ENCODE data around the gene NUP98. TPM values are rescaled to one million over a fixed set of nuclear protein-coding genes. Genes with fewer than 3 reads are reported as not detected.

NUP98 gene
- total and polyA plus RNA-seq, 2 of the 13 experiments (the other 11 are each of a cell fraction or from before 2014, with no cell fraction given): 76.6 to 85.3 TPM

DNA sequence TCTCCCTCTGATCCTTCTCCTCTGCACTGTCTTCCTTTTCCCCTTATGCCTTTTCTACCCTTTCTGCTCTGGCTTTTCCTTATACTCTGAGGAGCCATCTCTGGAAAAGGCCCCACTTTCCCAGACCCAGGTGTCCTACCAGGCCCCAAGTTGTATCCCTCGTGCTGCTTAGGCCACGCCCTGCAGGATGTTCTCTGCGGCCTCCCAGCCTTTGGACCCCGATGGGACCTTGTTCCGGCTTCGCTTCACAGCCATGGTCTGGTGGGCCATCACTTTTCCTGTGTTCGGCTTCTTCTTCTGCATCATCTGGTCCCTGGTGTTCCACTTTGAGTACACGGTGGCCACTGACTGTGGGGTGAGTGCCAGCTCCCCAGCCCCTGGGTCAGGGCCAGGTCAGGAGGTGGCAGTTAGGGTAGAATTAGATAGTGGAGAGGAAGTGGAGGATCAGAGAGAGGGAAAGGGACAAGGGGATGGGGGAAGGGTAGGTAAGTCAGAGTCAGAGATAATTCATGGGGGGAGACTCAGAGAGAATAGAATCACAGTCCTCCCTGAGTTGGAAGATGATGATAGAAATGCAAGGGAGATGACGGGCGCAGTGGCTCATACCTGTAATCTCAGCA lies 19.9 kb upstream of the NUP98 start (continued):
- TF ChIP-seq FIP1L1 (IDR thresholded peaks at IDR 0.05; ENCODE audit: borderline replicate concordance, insufficient read depth, low read depth, low read length) (no peak), ZNF619 (CRISPR knock-in tag; IDR thresholded peaks at IDR 0.05) (no peak), THAP7 (CRISPR knock-in tag; IDR thresholded peaks at IDR 0.05) (no peak), FOXC1 (CRISPR knock-in tag; IDR thresholded peaks at IDR 0.05; ENCODE audit: borderline replicate concordance) (no peak)

- no peak for DNase-seq (ENCODE audit: low spot score)
- POLR2A ChIA-PET: no interaction called here
Observed at GRCh38 chr11:3816673-3817072, 19.3 kb upstream of the NUP98 start.

GRCh38 chr11:3815845-3816244 lies 18.5 kb upstream of the NUP98 start:
- FAIRE-seq (no peak), ATAC-seq (no peak), DNase-seq (ENCODE audit: low spot score) (no peak)
- intact Hi-C loops (cut with micrococcal nuclease; ENCODE audit: unreplicated experiment) (no loop called here), in situ Hi-C loops (cut with HindIII; ENCODE audit: extremely low pct_ligation_motif_present, low pct_unique_long_range_greater_than_20kb) (no loop called here)
- no peaks in the 10 kb centered on the region for H3K27me3 ChIP-seq (ENCODE audit: control insufficient read depth in 1 of 2, insufficient read depth in 2 of 2, low read length in 2 of 2)
- H2AFZ ChIP-seq (ENCODE audit: low read length): no peak overlapping the region
- BruUV-seq (replicated peaks): no TSS peak
- no peaks in the 10 kb centered on the region for H3K4me1 ChIP-seq (ENCODE audit: insufficient read depth, low read length)
- H3K4me3 ChIP-seq (replicated peaks in 1 of 3; ENCODE audit: insufficient read depth in 1 of 3, low read depth in 2 of 3, low read length in 3 of 3): no peak overlapping the region
- H3K27ac ChIP-seq (ENCODE audit: extremely low read length, insufficient read depth, low read length): no peak overlapping the region
- no peaks in the 10 kb centered on the region for H3K79me2 ChIP-seq (ENCODE audit: insufficient read depth, low read length)
- no peak overlapping the region for H3K4me2 ChIP-seq (ENCODE audit: low read depth, low read length)
- peaks cover 2 to 3% of the 10 kb centered on the region in 2 experiments; a peak in 2 of 5 replicates for H3K36me3 ChIP-seq (replicated peaks in 1 of 2; ENCODE audit: control insufficient read depth in 1 of 2, insufficient read depth in 2 of 2, low read length in 2 of 2)
- H4K20me1 ChIP-seq (ENCODE audit: insufficient read depth, low read length): no peaks in the 10 kb centered on the region
- no peaks in the 10 kb centered on the region for H3K9me3 ChIP-seq (ENCODE audit: low read length)
- H3K9ac ChIP-seq (ENCODE audit: insufficient read depth, low read depth, low read length): no peak overlapping the region
- CTCF ChIA-PET (ENCODE audit: low intra/inter-chr PET ratio, low total read pairs): no interaction called here
- 90% methylated on average over 4 of the region's 4 CpGs for WGBS (ENCODE audit: low lambda C conversion rate)
- POLR2A ChIA-PET: interaction anchor here (0.6 kb wide), 1 partner anchor 26 kb away, joined by 3 read pairs; no protein-coding TSS in a partner anchor
- no peak for TF ChIP-seq PBX2 (CRISPR knock-in tag; IDR thresholded peaks at IDR 0.05)
- TF ChIP-seq RBM39 (IDR thresholded peaks at IDR 0.05; ENCODE audit: low read depth, low read length, poor library complexity, severe bottlenecking): no peak
- TF ChIP-seq RBFOX2 (IDR thresholded peaks at IDR 0.05; ENCODE audit: low read depth, low read length): no peak
- TF ChIP-seq ZNF235 (CRISPR knock-in tag; IDR thresholded peaks at IDR 0.05; ENCODE audit: borderline replicate concordance): no peak
- TF ChIP-seq SP2 (CRISPR knock-in tag; IDR thresholded peaks at IDR 0.05): no peak
- TF ChIP-seq ZBTB42 (CRISPR knock-in tag; IDR thresholded peaks at IDR 0.05): no peak
- no peak for TF ChIP-seq ZNF256 (CRISPR knock-in tag; conservative IDR thresholded peaks at IDR 0.05)
- no peak for TF ChIP-seq ZC3H13 (CRISPR knock-in tag; IDR thresholded peaks at IDR 0.05)
- TF ChIP-seq, protein P1, sequence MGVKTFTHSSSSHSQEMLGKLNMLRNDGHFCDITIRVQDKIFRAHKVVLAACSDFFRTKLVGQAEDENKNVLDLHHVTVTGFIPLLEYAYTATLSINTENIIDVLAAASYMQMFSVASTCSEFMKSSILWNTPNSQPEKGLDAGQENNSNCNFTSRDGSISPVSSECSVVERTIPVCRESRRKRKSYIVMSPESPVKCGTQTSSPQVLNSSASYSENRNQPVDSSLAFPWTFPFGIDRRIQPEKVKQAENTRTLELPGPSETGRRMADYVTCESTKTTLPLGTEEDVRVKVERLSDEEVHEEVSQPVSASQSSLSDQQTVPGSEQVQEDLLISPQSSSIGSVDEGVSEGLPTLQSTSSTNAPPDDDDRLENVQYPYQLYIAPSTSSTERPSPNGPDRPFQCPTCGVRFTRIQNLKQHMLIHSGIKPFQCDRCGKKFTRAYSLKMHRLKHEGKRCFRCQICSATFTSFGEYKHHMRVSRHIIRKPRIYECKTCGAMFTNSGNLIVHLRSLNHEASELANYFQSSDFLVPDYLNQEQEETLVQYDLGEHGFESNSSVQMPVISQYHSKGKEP (CRISPR knock-in tag; IDR thresholded peaks at IDR 0.05): no peak

More at GRCh38 chr11:3816673-3817072, 19.3 kb upstream of the NUP98 start:
- Histone ChIP-seq H3K36me3 (replicated peaks in 1 of 2; ENCODE audit: control insufficient read depth in 1 of 2, insufficient read depth in 2 of 2, low read length in 2 of 2) (peaks cover 0 to 7% of the 10 kb centered on the region in 2 experiments; a peak in 2 of 5 replicates), H4K20me1 (ENCODE audit: insufficient read depth, low read length) (no peaks in the 10 kb centered on the region), H3K79me2 (ENCODE audit: insufficient read depth, low read length) (no peaks in the 10 kb centered on the region), H3K27me3 (ENCODE audit: control insufficient read depth in 1 of 2, insufficient read depth in 2 of 2, low read length in 2 of 2) (no peaks in the 10 kb centered on the region), H2AFZ (ENCODE audit: low read length) (no peak overlapping the region), H3K9ac (ENCODE audit: insufficient read depth, low read depth, low read length) (no peak overlapping the region), H3K27ac (ENCODE audit: extremely low read length, insufficient read depth, low read length) (no peak overlapping the region), H3K4me2 (ENCODE audit: low read depth, low read length) (no peak overlapping the region), H3K4me1 (ENCODE audit: insufficient read depth, low read length) (no peaks in the 10 kb centered on the region), H3K4me3 (replicated peaks in 1 of 3; ENCODE audit: insufficient read depth in 1 of 3, low read depth in 2 of 3, low read length in 3 of 3) (no peak overlapping the region), H3K9me3 (ENCODE audit: low read length) (no peaks in the 10 kb centered on the region)
- WGBS (ENCODE audit: low lambda C conversion rate): 95% methylated on average over 2 of the region's 2 CpGs
- in situ Hi-C loops (cut with HindIII; ENCODE audit: extremely low pct_ligation_motif_present, low pct_unique_long_range_greater_than_20kb) (no loop called here), intact Hi-C loops (cut with micrococcal nuclease; ENCODE audit: unreplicated experiment) (no loop called here)
- no TSS peak for BruUV-seq (replicated peaks)
- ATAC-seq: no peak
- CTCF ChIA-PET (ENCODE audit: low intra/inter-chr PET ratio, low total read pairs): no interaction called here
- no peak for TF ChIP-seq SUZ12 (IDR thresholded peaks at IDR 0.05; ENCODE audit: low read depth, low read length)
- peak; percentile 88 for TF ChIP-seq ZNF629 (CRISPR knock-in tag; conservative IDR thresholded peaks at IDR 0.05)
- FAIRE-seq: no peak
